ENCODE results near the gene GDF7. TPM values are rescaled to one million over a fixed set of nuclear protein-coding genes. Genes with fewer than 3 reads are reported as not detected.

Gene GDF7
- total RNA-seq, 1 donor from 2014 or later = 12.8 TPM

GRCh38 chr2:20625491-20626391 is 41.2 kb upstream of the GDF7 start:
- DNase-seq (ENCODE audit: low spot score) = peak; percentile 77
- H3K9me3 Mint-ChIP-seq (ENCODE audit: low read depth) = no peaks in the 10 kb centered on the region
- TF ChIP-seq CTCF (IDR thresholded peaks at IDR 0.05) = no peak
- H3K27me3 Mint-ChIP-seq (ENCODE audit: low read depth) = no peaks in the 10 kb centered on the region
- H3K4me1 Mint-ChIP-seq (ENCODE audit: low read depth) = peaks cover 13% of the 10 kb centered on the region
- peaks cover 4% of the 10 kb centered on the region for H3K36me3 Mint-ChIP-seq (ENCODE audit: low read depth)
- H3K4me3 Mint-ChIP-seq (ENCODE audit: unreplicated experiment) = no peak overlapping the region
- H3K27ac Mint-ChIP-seq (ENCODE audit: unreplicated experiment) = no peak overlapping the region

GRCh38 chr2:20626392-20626697 is 40.6 kb upstream of the GDF7 start:
- no peak for DNase-seq (ENCODE audit: low spot score)
- Mint-ChIP-seq H3K36me3 (ENCODE audit: low read depth) (peaks cover 3% of the 10 kb centered on the region), H3K9me3 (ENCODE audit: low read depth) (no peaks in the 10 kb centered on the region), H3K4me3 (ENCODE audit: unreplicated experiment) (no peak overlapping the region), H3K4me1 (ENCODE audit: low read depth) (peaks cover 13% of the 10 kb centered on the region), H3K27ac (ENCODE audit: unreplicated experiment) (no peak overlapping the region), H3K27me3 (ENCODE audit: low read depth) (no peaks in the 10 kb centered on the region)
- TF ChIP-seq CTCF (IDR thresholded peaks at IDR 0.05) = no peak

- Mint-ChIP-seq H3K36me3 (ENCODE audit: low read depth) (peaks cover 3% of the 10 kb centered on the region), H3K4me1 (ENCODE audit: low read depth) (peaks cover 13% of the 10 kb centered on the region), H3K9me3 (ENCODE audit: low read depth) (no peaks in the 10 kb centered on the region), H3K27ac (ENCODE audit: unreplicated experiment) (no peak overlapping the region), H3K27me3 (ENCODE audit: low read depth) (no peaks in the 10 kb centered on the region), H3K4me3 (ENCODE audit: unreplicated experiment) (no peak overlapping the region)
- peak; percentile 82 for DNase-seq (ENCODE audit: low spot score)
- TF ChIP-seq CTCF (IDR thresholded peaks at IDR 0.05) = no peak
Observed at GRCh38 chr2:20626698-20627513, 40.0 kb upstream of the GDF7 start.

GRCh38 chr2:20627712-20628380 is 39.1 kb upstream of the GDF7 start:
- Mint-ChIP-seq H3K27ac (ENCODE audit: unreplicated experiment) (no peak overlapping the region), H3K4me3 (ENCODE audit: unreplicated experiment) (no peak overlapping the region)

More at GRCh38 chr2:20627712-20628380, 39.1 kb upstream of the GDF7 start:
- peak; percentile 68 for DNase-seq (ENCODE audit: low spot score)
- H3K27me3 Mint-ChIP-seq (ENCODE audit: low read depth) = no peaks in the 10 kb centered on the region
- peaks cover 13% of the 10 kb centered on the region for H3K4me1 Mint-ChIP-seq (ENCODE audit: low read depth)
- H3K36me3 Mint-ChIP-seq (ENCODE audit: low read depth) = peaks cover 2% of the 10 kb centered on the region
- H3K9me3 Mint-ChIP-seq (ENCODE audit: low read depth) = no peaks in the 10 kb centered on the region
- no peak for TF ChIP-seq CTCF (IDR thresholded peaks at IDR 0.05)
